Activated CD4-positive, CD25-positive, alpha-beta regulatory T cell (primary cell): ENCODE data around the gene BAZ1B.
"Not testable (repeated sequence)": the region's sequence is repeated elsewhere in the genome, so short reads cannot be mapped to it uniquely, and the experiment has no call there.

ENCODE experiments used
- DNase-seq, 4 experiments: peaks; one replicate each; lab custom pipeline; 2025; lab: John Stamatoyannopoulos, UW

BAZ1B gene

GRCh38 chr7:73496626-73497025 lies 25.5 kb downstream of the BAZ1B start:
- no peak for DNase-seq

- not testable (repeated sequence) for DNase-seq
These were observed 26.6 kb downstream of the BAZ1B start for GRCh38 chr7:73495507-73495906.

- no peak for DNase-seq
These were observed 32.1 kb downstream of the BAZ1B start for GRCh38 chr7:73489976-73490375.

- DNase-seq, result no peak
These were observed 34.6 kb downstream of the BAZ1B start for GRCh38 chr7:73487486-73487885.

GRCh38 chr7:73483171-73483570 lies 38.9 kb downstream of the BAZ1B start:
- no peak for DNase-seq

GRCh38 chr7:73482746-73483145 lies 39.3 kb downstream of the BAZ1B start:
- DNase-seq, result no peak

- not testable (repeated sequence) for DNase-seq
These were observed 40.6 kb downstream of the BAZ1B start for GRCh38 chr7:73481521-73481920.

GRCh38 chr7:73478549-73478948 lies 43.5 kb downstream of the BAZ1B start:
- no peak for DNase-seq

GRCh38 chr7:73477376-73477775 lies 44.7 kb downstream of the BAZ1B start:
- no peak for DNase-seq

GRCh38 chr7:73470208-73470607 lies 51.9 kb downstream of the BAZ1B start:
- DNase-seq, result no peak

GRCh38 chr7:73467046-73467445 lies 55.0 kb downstream of the BAZ1B start:
- DNase-seq, result not testable (repeated sequence)

GRCh38 chr7:73466112-73466511 lies 56.0 kb downstream of the BAZ1B start:
- no peak for DNase-seq

GRCh38 chr7:73463966-73464365 lies 58.1 kb downstream of the BAZ1B start:
- no peak for DNase-seq

GRCh38 chr7:73463260-73463659 lies 58.8 kb downstream of the BAZ1B start:
- no peak for DNase-seq

GRCh38 chr7:73461782-73462285 lies 60.3 kb downstream of the BAZ1B start:
- DNase-seq, result no peak

GRCh38 chr7:73454424-73454823 lies 67.7 kb downstream of the BAZ1B start:
- no peak for DNase-seq

- DNase-seq, result no peak
These were observed 69.0 kb downstream of the BAZ1B start for GRCh38 chr7:73452999-73453635.

- no peak for DNase-seq
These were observed 70.2 kb downstream of the BAZ1B start for GRCh38 chr7:73451780-73452398.

- no peak for DNase-seq
These were observed 72.7 kb downstream of the BAZ1B start for GRCh38 chr7:73449422-73449821.

GRCh38 chr7:73448609-73449008 lies 73.5 kb downstream of the BAZ1B start:
- DNase-seq, result no peak

- DNase-seq, result no peak
These were observed 74.9 kb downstream of the BAZ1B start for GRCh38 chr7:73447121-73447733.

- no peak for DNase-seq
These were observed 75.4 kb downstream of the BAZ1B start for GRCh38 chr7:73446682-73447081.

GRCh38 chr7:73443548-73444255 lies 78.4 kb downstream of the BAZ1B start:
- no peak for DNase-seq
